Stimulated activated naive CD4-positive, alpha-beta T cell treated with Interleukin-2 at 50 U/mL for 16 hours (primary cell): ENCODE results near the gene ZC3H14.

Source experiments
- DNase-seq: peaks from one replicate; lab custom pipeline; 2025; lab: John Stamatoyannopoulos, UW

Gene ZC3H14

GRCh38 chr14:88552876-88553275 lies 10.0 kb upstream of the ZC3H14 start:
- no peak for DNase-seq

- no peak for DNase-seq
Measured at GRCh38 chr14:88553886-88554456, 8.9 kb upstream of the ZC3H14 start.

- no peak for DNase-seq
Measured at GRCh38 chr14:88554457-88555286, 8.2 kb upstream of the ZC3H14 start, which contains the start of gene PTPN21. Gene PTPN21, minus strand, starts transcription at chr14:88555007. Its CDS starts 4,590 bp downstream, at chr14:88550417.

GRCh38 chr14:88556581-88556980 lies 6.3 kb upstream of the ZC3H14 start:
- no peak for DNase-seq

GRCh38 chr14:88559852-88560251 lies 3.0 kb upstream of the ZC3H14 start:
- DNase-seq: no peak

GRCh38 chr14:88562532-88562830 lies 356 bp upstream of the ZC3H14 start:
- DNase-seq: no peak

GRCh38 chr14:88563845-88564244 lies 1.0 kb downstream of the ZC3H14 start:
- no peak for DNase-seq

- DNase-seq: no peak
Measured at GRCh38 chr14:88565427-88565826, 2.6 kb downstream of the ZC3H14 start.

- DNase-seq: no peak
Measured at GRCh38 chr14:88568196-88568595, 5.4 kb downstream of the ZC3H14 start.

- no peak for DNase-seq
Measured at GRCh38 chr14:88572117-88572516, 9.3 kb downstream of the ZC3H14 start.

GRCh38 chr14:88576222-88576621 lies 13.4 kb downstream of the ZC3H14 start:
- DNase-seq: no peak

GRCh38 chr14:88584451-88584850 lies 21.6 kb downstream of the ZC3H14 start:
- no peak for DNase-seq

GRCh38 chr14:88588081-88588480 lies 25.2 kb downstream of the ZC3H14 start:
- no peak for DNase-seq

- no peak for DNase-seq
Measured at GRCh38 chr14:88590173-88590572, 27.3 kb downstream of the ZC3H14 start.

GRCh38 chr14:88592031-88592430 lies 29.2 kb downstream of the ZC3H14 start:
- DNase-seq: no peak

- no peak for DNase-seq
Measured at GRCh38 chr14:88597038-88597437, 34.2 kb downstream of the ZC3H14 start.

- DNase-seq: no peak
Measured at GRCh38 chr14:88597601-88598000, 34.8 kb downstream of the ZC3H14 start.

GRCh38 chr14:88598097-88598675 lies 35.3 kb downstream of the ZC3H14 start:
- no peak for DNase-seq

GRCh38 chr14:88599326-88599725 lies 36.5 kb downstream of the ZC3H14 start:
- no peak for DNase-seq

- peak; percentile 21 for DNase-seq
Measured at GRCh38 chr14:88599761-88600439, 37.1 kb downstream of the ZC3H14 start.

GRCh38 chr14:88604212-88604611 lies 41.4 kb downstream of the ZC3H14 start:
- no peak for DNase-seq

- DNase-seq: no peak
Measured at GRCh38 chr14:88605594-88605993, 42.8 kb downstream of the ZC3H14 start.

- DNase-seq: no peak
Measured at GRCh38 chr14:88607829-88608228, 45.0 kb downstream of the ZC3H14 start.
